ENCODE results near the gene MATN1. TPM values are rescaled to one million over a fixed set of nuclear protein-coding genes. Genes with fewer than 3 reads are reported as not detected.

MATN1 gene
- total RNA-seq, 2 donors from 2014 or later = 1.5 TPM; not detected in 1

GRCh38 chr1:30681782-30682181 is 41.6 kb downstream of the MATN1 start:
- no peak for ATAC-seq (ENCODE audit: insufficient number of reproducible peaks, low FRiP score, low read depth)
- Histone ChIP-seq H3K9me3 (no peaks in the 10 kb centered on the region), H3K4me1 (ENCODE audit: control insufficient read depth in 1 of 2, low read depth in 2 of 2) (peaks cover 0 to 4% of the 10 kb centered on the region in 2 donors), H3K27ac (no peak overlapping the region), H3K4me3 (no peak overlapping the region), H3K36me3 (no peaks in the 10 kb centered on the region), H3K27me3 (replicated peaks; ENCODE audit: insufficient read depth) (peaks cover 12% of the 10 kb centered on the region)
- no peak for DNase-seq (ENCODE audit: low spot score)
- TF ChIP-seq CTCF (IDR thresholded peaks at IDR 0.05) = no peak

- Histone ChIP-seq H3K36me3 (no peaks in the 10 kb centered on the region), H3K4me1 (ENCODE audit: control insufficient read depth in 1 of 2, low read depth in 2 of 2) (peaks cover 0 to 4% of the 10 kb centered on the region in 2 donors), H3K27me3 (replicated peaks; ENCODE audit: insufficient read depth) (peaks cover 12% of the 10 kb centered on the region), H3K9me3 (no peaks in the 10 kb centered on the region), H3K4me3 (no peak overlapping the region), H3K27ac (no peak overlapping the region)
- no peak for TF ChIP-seq CTCF (IDR thresholded peaks at IDR 0.05)
- ATAC-seq (ENCODE audit: insufficient number of reproducible peaks, low FRiP score, low read depth) = no peak
- DNase-seq (ENCODE audit: low spot score) = no peak
Observed at GRCh38 chr1:30680879-30681278, 42.5 kb downstream of the MATN1 start.

- H3K4me3 ChIP-seq = no peak overlapping the region
- peaks cover 0 to 4% of the 10 kb centered on the region in 2 donors for H3K4me1 ChIP-seq (ENCODE audit: control insufficient read depth in 1 of 2, low read depth in 2 of 2)
- TF ChIP-seq CTCF (IDR thresholded peaks at IDR 0.05) = no peak
- H3K27me3 ChIP-seq (replicated peaks; ENCODE audit: insufficient read depth) = peaks cover 9% of the 10 kb centered on the region
- no peak for ATAC-seq (ENCODE audit: insufficient number of reproducible peaks, low FRiP score, low read depth)
- no peaks in the 10 kb centered on the region for H3K9me3 ChIP-seq
- no peaks in the 10 kb centered on the region for H3K36me3 ChIP-seq
- no peak for DNase-seq (ENCODE audit: low spot score)
- H3K27ac ChIP-seq = no peak overlapping the region
Observed at GRCh38 chr1:30680429-30680828, 43.0 kb downstream of the MATN1 start.

GRCh38 chr1:30679976-30680305 is 43.4 kb downstream of the MATN1 start:
- ATAC-seq (ENCODE audit: insufficient number of reproducible peaks, low FRiP score, low read depth) (no peak), DNase-seq (ENCODE audit: low spot score) (no peak)
- Histone ChIP-seq H3K4me3 (no peak overlapping the region), H3K9me3 (no peaks in the 10 kb centered on the region), H3K27me3 (replicated peaks; ENCODE audit: insufficient read depth) (peaks cover 8% of the 10 kb centered on the region), H3K36me3 (no peaks in the 10 kb centered on the region), H3K4me1 (ENCODE audit: control insufficient read depth in 1 of 2, low read depth in 2 of 2) (peaks cover 0 to 3% of the 10 kb centered on the region in 2 donors), H3K27ac (no peak overlapping the region)
- no peak for TF ChIP-seq CTCF (IDR thresholded peaks at IDR 0.05)

GRCh38 chr1:30679201-30679975 is 44.0 kb downstream of the MATN1 start:
- no peak overlapping the region for H3K4me3 ChIP-seq
- no peak for TF ChIP-seq CTCF (IDR thresholded peaks at IDR 0.05)
- no peak overlapping the region for H3K27ac ChIP-seq
- H3K27me3 ChIP-seq (replicated peaks; ENCODE audit: insufficient read depth) = peaks cover 4% of the 10 kb centered on the region
- no peaks in the 10 kb centered on the region for H3K4me1 ChIP-seq (ENCODE audit: control insufficient read depth in 1 of 2, low read depth in 2 of 2)
- H3K9me3 ChIP-seq = no peaks in the 10 kb centered on the region
- DNase-seq (ENCODE audit: low spot score) (no peak), ATAC-seq (ENCODE audit: insufficient number of reproducible peaks, low FRiP score, low read depth) (no peak)
- no peaks in the 10 kb centered on the region for H3K36me3 ChIP-seq
